Sigmoid colon (tissue), 7 donors: Measurements from ENCODE around the gene RGS7BP. TPM values are rescaled to one million over a fixed set of nuclear protein-coding genes. Genes with fewer than 3 reads are reported as not detected.

Experiments used
- DNase-seq: peaks from one replicate; pipeline ENCODE4 v3.0.0-alpha.2; 2019
- H3K27ac ChIP-seq, 4 donors: fragments of 200-600 bp; sonication (generic); one replicate each; pipeline ENCODE4 v1.5.1; 2016 to 2019; ENCODE audit warnings: mild to moderate bottlenecking in 1 of 4
- H3K27me3 ChIP-seq, 3 donors: fragments of 200-600 bp; sonication (generic); one replicate each; pipeline ENCODE4 v1.5.1; 2019; ENCODE audit warnings: mild to moderate bottlenecking in 1 of 3
- H3K36me3 ChIP-seq, 4 donors: fragments of 200-600 bp; sonication (generic); one replicate each; pipeline ENCODE4 v1.5.1; 2016 to 2019
- H3K4me1 ChIP-seq, 4 donors: fragments of 200-600 bp; sonication (generic); one replicate each; pipeline ENCODE4 v1.5.1; 2017 to 2019
- H3K4me3 ChIP-seq, 4 donors: fragments of 200-600 bp; sonication (generic); one replicate each; pipeline ENCODE4 v1.5.1; 2017 to 2019; ENCODE audit warnings: mild to moderate bottlenecking in 2 of 4, moderate library complexity in 1 of 4
- H3K9me3 ChIP-seq, 4 donors: fragments of 200-600 bp in 3 of 4; sonication (generic) in 3 of 4; one replicate each; pipeline versions ENCODE4 v1.5.1 to v1.6.1; 2013 to 2019
- EP300 ChIP-seq, 4 donors: sonication (generic); formaldehyde crosslinking; IDR thresholded peaks; one replicate each; pipeline ENCODE4 v1.6.1; 2017; ENCODE audit warnings: antibody characterized with exemption in 4 of 4
- POLR2A ChIP-seq, 2 donors: fragments of 450-650 bp; IDR thresholded peaks; one replicate each; pipeline ENCODE4 v1.6.1; 2016; ENCODE audit warnings: antibody characterized with exemption in 2 of 2, mild to moderate bottlenecking in 2 of 2, moderate library complexity in 2 of 2
- POLR2AphosphoS5 ChIP-seq, 4 donors: sonication (generic); formaldehyde crosslinking; IDR thresholded peaks; one replicate each; pipeline ENCODE4 v1.6.1; 2017; ENCODE audit warnings: antibody characterized with exemption in 4 of 4
- WGBS, 2 donors: extraction: QIAGEN DNeasy Blood & Tissue Kit; methylation state at CpG; one replicate each; pipeline ENCODE4 v1.1.7; 2013; 5-methylcytosine and 5-hydroxymethylcytosine counted together
- intact Hi-C: fragments of 100-400 bp; cut with DNase I; formaldehyde crosslinking; loops from one replicate; pipeline ENCODE4 v1.15.1; 2023
- polyA plus RNA-seq, 3 donors: library from polyadenylated mRNA; stranded (reverse); fragments of 200-250 nt; gene quantifications; one replicate each; pipeline ENCODE4 v1.2.3, GENCODE V29; 2013
- total RNA-seq, 4 donors: library from RNA; depleted of rRNA; stranded (reverse); fragments of >200 nt; gene quantifications; one replicate each; pipeline ENCODE4 v1.1.0, GENCODE V29; 2016
- TF ChIP-seq, protein P1 (sequence below), 4 experiments: fragments of 450-650 bp in 3 of 4; fragments of 200-600 bp in 1 of 4; IDR thresholded peaks; one replicate each; pipeline ENCODE4 v1.5.1; 2016 to 2019; ENCODE audit warnings: antibody characterized with exemption in 4 of 4, mild to moderate bottlenecking in 3 of 4, moderate library complexity in 2 of 4
- donor health status: healthy with polysubstance abuse.
- donor health status: Bipolar disorder and iron deficiency.
- donor health status: healthy.

RGS7BP gene
- total and polyA plus RNA-seq, 7 donors = 0.25 to 4.8 (median 0.71) TPM; not detected in 2

DNA sequence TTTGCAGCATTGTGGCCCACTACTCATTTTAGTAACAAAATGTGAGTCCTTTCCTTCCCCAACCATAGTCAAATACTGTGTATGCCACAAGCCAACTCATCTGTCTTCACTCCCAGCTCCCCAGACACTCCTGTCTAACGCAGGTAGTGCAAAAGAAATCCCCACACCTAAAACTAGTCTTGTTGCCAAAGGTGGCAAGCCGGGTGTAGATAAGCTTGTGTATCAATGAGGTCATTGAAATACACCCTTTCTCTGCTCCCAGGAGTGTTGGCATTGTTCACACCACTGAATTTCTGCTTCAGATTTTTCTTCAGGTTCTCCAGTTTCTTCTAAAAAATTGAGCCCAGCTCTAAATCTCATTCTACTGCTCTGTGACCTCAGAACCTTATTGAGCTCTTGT is 19.7 kb upstream of the RGS7BP start:
- Histone ChIP-seq H3K4me3 (no peak overlapping the region), H3K9me3 (peaks cover 0 to 9% (median 0%) of the 10 kb centered on the region in 4 donors), H3K27ac (no peak overlapping the region), H3K27me3 (no peaks in the 10 kb centered on the region), H3K36me3 (no peaks in the 10 kb centered on the region), H3K4me1 (no peaks in the 10 kb centered on the region)
- DNase-seq = no peak
- no peak for TF ChIP-seq POLR2AphosphoS5 (IDR thresholded peaks at IDR 0.05)
- no peak for TF ChIP-seq EP300 (IDR thresholded peaks at IDR 0.05)
- no peak for TF ChIP-seq POLR2A (IDR thresholded peaks at IDR 0.05)
- TF ChIP-seq, protein P1, sequence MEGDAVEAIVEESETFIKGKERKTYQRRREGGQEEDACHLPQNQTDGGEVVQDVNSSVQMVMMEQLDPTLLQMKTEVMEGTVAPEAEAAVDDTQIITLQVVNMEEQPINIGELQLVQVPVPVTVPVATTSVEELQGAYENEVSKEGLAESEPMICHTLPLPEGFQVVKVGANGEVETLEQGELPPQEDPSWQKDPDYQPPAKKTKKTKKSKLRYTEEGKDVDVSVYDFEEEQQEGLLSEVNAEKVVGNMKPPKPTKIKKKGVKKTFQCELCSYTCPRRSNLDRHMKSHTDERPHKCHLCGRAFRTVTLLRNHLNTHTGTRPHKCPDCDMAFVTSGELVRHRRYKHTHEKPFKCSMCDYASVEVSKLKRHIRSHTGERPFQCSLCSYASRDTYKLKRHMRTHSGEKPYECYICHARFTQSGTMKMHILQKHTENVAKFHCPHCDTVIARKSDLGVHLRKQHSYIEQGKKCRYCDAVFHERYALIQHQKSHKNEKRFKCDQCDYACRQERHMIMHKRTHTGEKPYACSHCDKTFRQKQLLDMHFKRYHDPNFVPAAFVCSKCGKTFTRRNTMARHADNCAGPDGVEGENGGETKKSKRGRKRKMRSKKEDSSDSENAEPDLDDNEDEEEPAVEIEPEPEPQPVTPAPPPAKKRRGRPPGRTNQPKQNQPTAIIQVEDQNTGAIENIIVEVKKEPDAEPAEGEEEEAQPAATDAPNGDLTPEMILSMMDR (IDR thresholded peaks at IDR 0.05) = no peak
- WGBS, 2 donors = 43 to 67% methylated on average over 2 of the region's 2 CpGs
- intact Hi-C loops = no loop called here

DNA sequence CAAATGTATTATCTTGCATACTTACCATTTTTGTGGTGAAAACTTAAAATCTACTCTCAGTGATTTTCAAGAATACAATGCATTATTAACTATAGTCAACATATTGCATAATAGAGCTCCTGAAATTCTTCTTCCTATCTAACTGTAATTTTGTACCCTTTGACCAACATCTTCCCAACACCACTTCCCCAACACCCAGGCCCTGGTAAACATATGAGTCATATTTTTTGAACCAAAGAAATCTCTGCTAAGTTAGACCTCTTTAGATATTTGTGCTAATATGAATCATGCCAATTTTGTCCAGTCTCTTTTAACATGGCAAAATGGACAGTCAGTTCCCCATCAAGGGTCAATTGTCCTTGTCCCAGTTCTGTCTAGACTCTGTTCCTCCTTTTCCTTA is 18.5 kb upstream of the RGS7BP start:
- DNase-seq = no peak
- Histone ChIP-seq H3K27me3 (no peaks in the 10 kb centered on the region), H3K36me3 (no peaks in the 10 kb centered on the region), H3K4me3 (no peak overlapping the region), H3K4me1 (no peaks in the 10 kb centered on the region), H3K27ac (no peak overlapping the region), H3K9me3 (peaks cover 0 to 9% (median 0%) of the 10 kb centered on the region in 4 donors)
- intact Hi-C loops = no loop called here
- TF ChIP-seq EP300 (IDR thresholded peaks at IDR 0.05) = no peak
- no peak for TF ChIP-seq POLR2A (IDR thresholded peaks at IDR 0.05)
- TF ChIP-seq, protein P1 (IDR thresholded peaks at IDR 0.05) = no peak

DNA sequence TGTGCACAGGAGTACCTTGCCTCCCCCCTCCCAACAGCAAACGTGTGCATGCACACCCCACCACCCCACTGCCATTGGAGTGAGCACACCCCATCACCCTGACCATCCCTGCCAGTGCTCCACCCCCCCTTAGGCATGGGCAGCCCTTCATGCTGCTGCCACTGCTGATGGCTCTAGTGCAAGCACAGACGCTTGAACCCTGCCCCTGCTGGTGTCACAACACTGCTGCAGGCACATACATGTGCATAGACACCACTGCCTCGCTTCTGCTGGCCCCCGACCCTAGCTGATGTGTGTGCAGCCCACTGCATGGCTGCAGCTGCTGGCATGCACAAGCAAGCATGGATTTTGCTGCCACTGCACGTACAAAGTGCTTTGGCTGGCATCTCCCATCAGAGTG is 16.0 kb upstream of the RGS7BP start:
- H3K27me3 ChIP-seq = no peaks in the 10 kb centered on the region
- H3K27ac ChIP-seq = no peak overlapping the region
- no peaks in the 10 kb centered on the region for H3K36me3 ChIP-seq
- TF ChIP-seq, protein P1 (IDR thresholded peaks at IDR 0.05) = no peak
- TF ChIP-seq POLR2A (IDR thresholded peaks at IDR 0.05) = no peak
- TF ChIP-seq POLR2AphosphoS5 (IDR thresholded peaks at IDR 0.05) = no peak
- TF ChIP-seq EP300 (IDR thresholded peaks at IDR 0.05) = no peak
- H3K9me3 ChIP-seq = peaks cover 0 to 3% (median 0%) of the 10 kb centered on the region in 4 donors
- H3K4me3 ChIP-seq = no peak overlapping the region
- 43 to 45% methylated on average over 5 of the region's 5 CpGs for WGBS, 2 donors
- intact Hi-C loops = no loop called here
- no peak for DNase-seq
- no peaks in the 10 kb centered on the region for H3K4me1 ChIP-seq

DNA sequence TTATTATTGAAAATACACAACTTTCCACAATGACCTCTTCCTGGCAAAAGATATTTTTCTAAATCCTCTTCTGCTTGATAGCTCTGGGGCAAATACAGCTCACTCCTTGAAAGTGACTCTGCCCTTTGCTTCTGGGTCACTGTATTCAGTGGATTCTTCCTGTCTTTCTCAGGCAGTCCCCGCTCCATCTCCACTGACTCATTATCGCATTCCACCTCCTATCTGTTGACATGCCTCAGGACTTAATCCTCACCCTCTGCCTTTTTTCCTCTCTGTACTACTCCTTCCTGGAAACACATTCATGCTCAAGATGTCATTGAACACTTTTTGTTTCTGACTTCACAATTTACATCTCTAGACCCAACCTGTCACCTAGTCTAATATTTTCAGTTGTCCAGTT is 8.4 kb upstream of the RGS7BP start:
- no peaks in the 10 kb centered on the region for H3K9me3 ChIP-seq
- no peaks in the 10 kb centered on the region for H3K27me3 ChIP-seq
- intact Hi-C loops = no loop called here
- H3K36me3 ChIP-seq = no peaks in the 10 kb centered on the region
- H3K4me1 ChIP-seq = no peaks in the 10 kb centered on the region
- TF ChIP-seq, protein P1 (IDR thresholded peaks at IDR 0.05) = no peak
- TF ChIP-seq POLR2AphosphoS5 (IDR thresholded peaks at IDR 0.05) (no peak), POLR2A (IDR thresholded peaks at IDR 0.05) (no peak), EP300 (IDR thresholded peaks at IDR 0.05) (no peak)
- H3K4me3 ChIP-seq = no peak overlapping the region
- no peak for DNase-seq
- no peak overlapping the region for H3K27ac ChIP-seq
- 47 to 64% methylated on average over 2 of the region's 2 CpGs for WGBS, 2 donors

DNA sequence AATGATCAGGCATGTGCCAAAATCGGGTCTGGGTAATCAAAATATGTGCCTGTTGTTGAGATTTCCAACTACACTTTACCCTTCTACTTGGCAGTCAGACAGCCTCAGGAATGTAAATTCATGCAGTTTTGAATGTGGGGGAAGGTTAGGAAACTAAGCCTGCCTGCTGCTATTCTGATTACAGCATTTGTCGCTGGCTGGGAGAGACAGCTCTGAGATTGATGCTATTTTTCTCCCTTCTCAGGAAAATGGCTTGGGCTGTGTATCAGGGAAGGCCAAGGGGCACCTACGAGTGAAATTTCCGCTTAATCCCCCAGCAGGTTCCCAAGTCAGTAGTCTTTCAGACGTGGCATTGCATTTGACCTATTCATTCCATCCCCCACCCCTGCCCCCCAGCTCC is 3.6 kb upstream of the RGS7BP start:
- 36 to 52% methylated on average over 5 of the region's 5 CpGs for WGBS, 2 donors
- intact Hi-C loops = no loop called here
- Histone ChIP-seq H3K4me1 (peaks cover 0 to 16% (median 8%) of the 10 kb centered on the region in 4 donors), H3K4me3 (no peak overlapping the region), H3K27me3 (peaks cover 0 to 20% (median 2%) of the 10 kb centered on the region in 3 donors), H3K36me3 (no peaks in the 10 kb centered on the region), H3K27ac (no peak overlapping the region), H3K9me3 (no peaks in the 10 kb centered on the region)
- DNase-seq = no peak
- TF ChIP-seq POLR2A (IDR thresholded peaks at IDR 0.05) (no peak), POLR2AphosphoS5 (IDR thresholded peaks at IDR 0.05) (no peak), EP300 (IDR thresholded peaks at IDR 0.05) (no peak)
- TF ChIP-seq, protein P1 (IDR thresholded peaks at IDR 0.05) = no peak
